GM12878 (cell line): Measurements from ENCODE around the gene EOMES. TPM values are rescaled to one million over a fixed set of nuclear protein-coding genes. Genes with fewer than 3 reads are reported as not detected.

Experiments used
- ATAC-seq: fragments of 200-7000 bp; cut with Tn5 transposase; 3 replicates; pipeline ENCODE4 v1.9.1; 2020; ENCODE audit warnings: mild to moderate bottlenecking, moderate library complexity
- BruUV-seq: library from RNA; stranded (reverse); fragments of 400-500 nt; replicated peaks from 2 replicates; lab custom pipeline; 2021; lab: Mats Ljungman, UMichigan
- CTCF ChIA-PET: fragments of 300-600 bp; sonication (Branson Sonifier 250); formaldehyde crosslinking; extraction: SDS; loops from one replicate; lab custom pipeline; 2021; ENCODE audit warnings: inconsistent platforms; lab: Yijun Ruan, JAX
- POLR2A ChIA-PET: fragments of 350-600 bp; formaldehyde crosslinking; extraction: SDS; loops from one replicate; lab custom pipeline; 2021; ENCODE audit warnings: inconsistent platforms; lab: Charles Lee
- RAD21 ChIA-PET: fragments of 300-600 bp; sonication (Branson Sonifier 250); formaldehyde crosslinking; loops from one replicate; lab custom pipeline; 2023; ENCODE audit warnings: antibody characterized with exemption; ENCODE audit not compliant: unreplicated experiment; lab: Charles Lee
- SMC1A ChIA-PET: fragments of 300-600 bp; sonication (Branson Sonifier 250); formaldehyde crosslinking; loops from one replicate; lab custom pipeline; 2023; ENCODE audit not compliant: unreplicated experiment, uncharacterized antibody; lab: Charles Lee
- DNase-seq: peaks from one replicate; pipeline ENCODE4 v3.0.0-alpha.2; 2011; ENCODE audit warnings: low read depth, low spot score
- FAIRE-seq: peaks from 3 replicates; lab custom pipeline; 2011; peaks lifted over from hg19 to GRCh38; lab: Jason Lieb, UNC
- H2AFZ ChIP-seq: 2 replicates; pipeline ENCODE4 v1.6.0; 2011; ENCODE audit warnings: low read depth, low read length, control low read depth; ENCODE audit not compliant: control insufficient read depth
- H3K27ac ChIP-seq: 2 replicates; pipeline ENCODE4 v1.5.1; 2011; ENCODE audit warnings: control low read depth; ENCODE audit not compliant: control insufficient read depth, insufficient read depth
- H3K27me3 ChIP-seq, 2 experiments: replicated peaks in 1 of 2; 2 replicates each; pipeline versions ENCODE4 v1.6.0 to v1.6.1; 2011; ENCODE audit warnings: low read length in 1 of 2; ENCODE audit not compliant: control insufficient read depth in 2 of 2, insufficient read depth in 2 of 2
- H3K36me3 ChIP-seq, 2 experiments: 2 replicates each; pipeline ENCODE4 v1.5.1; 2011; ENCODE audit warnings: low read length in 1 of 2; ENCODE audit not compliant: control insufficient read depth in 2 of 2, insufficient read depth in 2 of 2
- H3K4me1 ChIP-seq: 2 replicates; pipeline ENCODE4 v1.6.1; 2011; ENCODE audit warnings: mild to moderate bottlenecking, low read length, moderate library complexity, mixed read lengths; ENCODE audit not compliant: control insufficient read depth, insufficient read depth
- H3K4me2 ChIP-seq: 2 replicates; pipeline ENCODE4 v1.6.0; 2011; ENCODE audit warnings: control low read depth; ENCODE audit not compliant: control insufficient read depth, insufficient read depth
- H3K4me3 ChIP-seq: fragments of 200-600 bp; sonication (generic); 2 replicates; pipeline ENCODE4 v1.5.1; 2016
- H3K79me2 ChIP-seq: 2 replicates; pipeline ENCODE4 v1.6.0; 2011; ENCODE audit warnings: low read length; ENCODE audit not compliant: control insufficient read depth, insufficient read depth
- H3K9ac ChIP-seq: 2 replicates; pipeline ENCODE4 v1.8.0; 2011; ENCODE audit warnings: low read length, control low read depth, mixed read lengths; ENCODE audit not compliant: control insufficient read depth, insufficient read depth
- H3K9me3 ChIP-seq: replicated peaks from 3 replicates; pipeline ENCODE4 v1.5.1; 2011; ENCODE audit warnings: mild to moderate bottlenecking, low read length; ENCODE audit not compliant: control insufficient read depth, insufficient read depth
- H4K20me1 ChIP-seq: 2 replicates; pipeline ENCODE4 v1.6.0; 2011; ENCODE audit not compliant: control insufficient read depth, insufficient read depth
- CBFB ChIP-seq: IDR thresholded peaks from 2 replicates; pipeline ENCODE4 v1.6.1; 2016; ENCODE audit warnings: antibody characterized with exemption, low read depth
- CREM ChIP-seq: IDR thresholded peaks from 2 replicates; pipeline ENCODE4 v1.6.1; 2014; ENCODE audit warnings: antibody characterized with exemption, low read depth
- EED ChIP-seq: sonication (generic); IDR thresholded peaks from 2 replicates; pipeline ENCODE4 v1.6.1; 2016; ENCODE audit warnings: antibody characterized with exemption, low read depth
- FOXM1 ChIP-seq: IDR thresholded peaks from 2 replicates; pipeline ENCODE4 v1.6.1; 2012; ENCODE audit warnings: low read depth, mild to moderate bottlenecking, inconsistent platforms, low read length, moderate library complexity
- HDAC2 ChIP-seq: fragments of 200-600 bp; sonication (generic); IDR thresholded peaks from 2 replicates; pipeline ENCODE4 v1.6.1; 2017
- JUNB ChIP-seq: IDR thresholded peaks from 2 replicates; pipeline ENCODE4 v1.6.1; 2016; ENCODE audit warnings: antibody characterized with exemption, mild to moderate bottlenecking
- NFYB ChIP-seq: IDR thresholded peaks from 2 replicates; pipeline ENCODE4 v1.6.1; 2011; ENCODE audit warnings: low read depth, mild to moderate bottlenecking, low read length, improper control_type of control experiment, moderate library complexity; ENCODE audit not compliant: insufficient read depth
- RELB ChIP-seq: fragments of 450-650 bp; IDR thresholded peaks from 2 replicates; pipeline ENCODE4 v1.6.1; 2017; ENCODE audit warnings: low read depth, mild to moderate bottlenecking, moderate library complexity
- SREBF2 ChIP-seq: IDR thresholded peaks from 2 replicates; pipeline ENCODE4 v1.6.1; 2012; ENCODE audit warnings: mild to moderate bottlenecking, low read length
- TBL1XR1 ChIP-seq: IDR thresholded peaks from 2 replicates; pipeline ENCODE4 v1.6.1; 2012; ENCODE audit warnings: low read depth, low read length, improper control_type of control experiment
- WGBS: methylation state at CpG from one replicate; pipeline ENCODE4 v1.1.6; 2016; ENCODE audit warnings: low lambda C conversion rate; ENCODE audit not compliant: insufficient replicate concordance, insufficient coverage; ENCODE audit errors: missing lambda C conversion rate; 5-methylcytosine and 5-hydroxymethylcytosine counted together
- in situ Hi-C: fragments of 300-500 bp; cut with MboI; formaldehyde crosslinking; loops from 9 replicates; pipeline ENCODE4 v1.14.3; 2018; ENCODE audit warnings: mixed read lengths
- intact Hi-C: fragments of 100-400 bp; cut with micrococcal nuclease; formaldehyde crosslinking; loops from one replicate; pipeline ENCODE4 v1.14.2; 2022; ENCODE audit not compliant: unreplicated experiment
- polyA plus RNA-seq, 11 experiments: library from polyadenylated mRNA; depleted of rRNA in 4 of 11; unstranded in 6 of 11; stranded (reverse) in 5 of 11; fragments of >200 nt; fragmentation: Nextera tagmentation in 4 of 11; fragmentation: Illumina TruSeq in 1 of 11; extraction: Ambion mirVana in 4 of 11; extraction: Trizol in 1 of 11; gene quantifications; 1 replicate in 1 of 11; 2 replicates in 10 of 11; pipeline versions ENCODE4 v1.2.1 to v1.2.3, GENCODE V29; 2011 to 2016; ENCODE audit warnings: inconsistent platforms in 2 of 11, missing spikeins in 2 of 11, low read depth in 1 of 11
- total RNA-seq, 4 experiments: library from RNA; depleted of rRNA in 3 of 4; stranded (reverse); fragments of >200 nt in 3 of 4; fragmentation: Illumina TruSeq in 1 of 4; extraction: Trizol in 1 of 4; gene quantifications; 2 replicates each; pipeline versions ENCODE4 v1.2.1 to v1.2.3, GENCODE V29; 2013 to 2021
- TF ChIP-seq, protein P1 (sequence below): fragments of 150-350 bp; IDR thresholded peaks from 2 replicates; pipeline ENCODE4 v1.6.1; 2016; ENCODE audit warnings: low read depth, low read length
- TF ChIP-seq, protein P2 (sequence below): IDR thresholded peaks from 2 replicates; pipeline ENCODE4 v1.6.1; 2012; ENCODE audit warnings: improper control_type of control experiment, low read depth, low read length; ENCODE audit not compliant: insufficient replicate concordance

EOMES gene
- total and polyA plus RNA-seq, 10 of the 15 experiments (the other 5 are each of a cell fraction or from before 2014, with no cell fraction given) = 1.5 to 178 (median 4.5) TPM

- H3K4me1 ChIP-seq = no peaks in the 10 kb centered on the region
- no peak overlapping the region for H3K4me3 ChIP-seq
- H3K9ac ChIP-seq = no peak overlapping the region
- H3K36me3 ChIP-seq = no peaks in the 10 kb centered on the region
- FAIRE-seq (peak; percentile 84), DNase-seq (peak; percentile 38), ATAC-seq (peak; percentile 87)
- H3K27ac ChIP-seq = no peak overlapping the region
- no TSS peak for BruUV-seq
- in situ Hi-C loops = loop anchor here (5.0 kb wide), 1 partner anchor 369 kb away; no protein-coding TSS in a partner anchor
- intact Hi-C loops = loop anchor here (1.0 to 2.0 kb wide), 3 partner anchors 324 to 547 kb away; no protein-coding TSS in a partner anchor
- ChIA-PET POLR2A (interaction anchor here (0.6 to 1.8 kb wide), 10 partner anchors 10 to 783 kb away, joined by 3 to 8 read pairs (median 4); partner anchors contain the start of gene SLC4A7), CTCF (interaction anchor here (0.6 to 4.3 kb wide), 51 partner anchors 9 to 1054 kb away, joined by 3 to 49 read pairs (median 4); partner anchors contain the start of gene SLC4A7), RAD21 (interaction anchor here (0.6 to 4.8 kb wide), 35 partner anchors 10 to 748 kb away, joined by 3 to 31 read pairs (median 4); no protein-coding TSS in a partner anchor), SMC1A (interaction anchor here (0.6 to 4.9 kb wide), 44 partner anchors 9 to 1854 kb away, joined by 3 to 38 read pairs (median 4); partner anchors contain the start of gene NEK10)
- H3K4me2 ChIP-seq = peak overlapping the region; percentile 36
- H3K9me3 ChIP-seq = no peaks in the 10 kb centered on the region
- H2AFZ ChIP-seq = peak overlapping the region; percentile 85
- H4K20me1 ChIP-seq = no peaks in the 10 kb centered on the region
- no peaks in the 10 kb centered on the region for H3K79me2 ChIP-seq
- no peaks in the 10 kb centered on the region for H3K27me3 ChIP-seq
- 20% methylated on average over 6 of the region's 6 CpGs for WGBS
- TF ChIP-seq RELB = peak; percentile 16; the same call in 1 of the 2 replicates
- TF ChIP-seq, protein P1, sequence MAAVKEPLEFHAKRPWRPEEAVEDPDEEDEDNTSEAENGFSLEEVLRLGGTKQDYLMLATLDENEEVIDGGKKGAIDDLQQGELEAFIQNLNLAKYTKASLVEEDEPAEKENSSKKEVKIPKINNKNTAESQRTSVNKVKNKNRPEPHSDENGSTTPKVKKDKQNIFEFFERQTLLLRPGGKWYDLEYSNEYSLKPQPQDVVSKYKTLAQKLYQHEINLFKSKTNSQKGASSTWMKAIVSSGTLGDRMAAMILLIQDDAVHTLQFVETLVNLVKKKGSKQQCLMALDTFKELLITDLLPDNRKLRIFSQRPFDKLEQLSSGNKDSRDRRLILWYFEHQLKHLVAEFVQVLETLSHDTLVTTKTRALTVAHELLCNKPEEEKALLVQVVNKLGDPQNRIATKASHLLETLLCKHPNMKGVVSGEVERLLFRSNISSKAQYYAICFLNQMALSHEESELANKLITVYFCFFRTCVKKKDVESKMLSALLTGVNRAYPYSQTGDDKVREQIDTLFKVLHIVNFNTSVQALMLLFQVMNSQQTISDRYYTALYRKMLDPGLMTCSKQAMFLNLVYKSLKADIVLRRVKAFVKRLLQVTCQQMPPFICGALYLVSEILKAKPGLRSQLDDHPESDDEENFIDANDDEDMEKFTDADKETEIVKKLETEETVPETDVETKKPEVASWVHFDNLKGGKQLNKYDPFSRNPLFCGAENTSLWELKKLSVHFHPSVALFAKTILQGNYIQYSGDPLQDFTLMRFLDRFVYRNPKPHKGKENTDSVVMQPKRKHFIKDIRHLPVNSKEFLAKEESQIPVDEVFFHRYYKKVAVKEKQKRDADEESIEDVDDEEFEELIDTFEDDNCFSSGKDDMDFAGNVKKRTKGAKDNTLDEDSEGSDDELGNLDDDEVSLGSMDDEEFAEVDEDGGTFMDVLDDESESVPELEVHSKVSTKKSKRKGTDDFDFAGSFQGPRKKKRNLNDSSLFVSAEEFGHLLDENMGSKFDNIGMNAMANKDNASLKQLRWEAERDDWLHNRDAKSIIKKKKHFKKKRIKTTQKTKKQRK = no peak
- 0 out of 2 replicates have a peak, but pooled peaks have one; percentile 13 for TF ChIP-seq TBL1XR1
- TF ChIP-seq JUNB = peak; percentile 39; the same call in 1 of the 2 replicates
- TF ChIP-seq, protein P2, sequence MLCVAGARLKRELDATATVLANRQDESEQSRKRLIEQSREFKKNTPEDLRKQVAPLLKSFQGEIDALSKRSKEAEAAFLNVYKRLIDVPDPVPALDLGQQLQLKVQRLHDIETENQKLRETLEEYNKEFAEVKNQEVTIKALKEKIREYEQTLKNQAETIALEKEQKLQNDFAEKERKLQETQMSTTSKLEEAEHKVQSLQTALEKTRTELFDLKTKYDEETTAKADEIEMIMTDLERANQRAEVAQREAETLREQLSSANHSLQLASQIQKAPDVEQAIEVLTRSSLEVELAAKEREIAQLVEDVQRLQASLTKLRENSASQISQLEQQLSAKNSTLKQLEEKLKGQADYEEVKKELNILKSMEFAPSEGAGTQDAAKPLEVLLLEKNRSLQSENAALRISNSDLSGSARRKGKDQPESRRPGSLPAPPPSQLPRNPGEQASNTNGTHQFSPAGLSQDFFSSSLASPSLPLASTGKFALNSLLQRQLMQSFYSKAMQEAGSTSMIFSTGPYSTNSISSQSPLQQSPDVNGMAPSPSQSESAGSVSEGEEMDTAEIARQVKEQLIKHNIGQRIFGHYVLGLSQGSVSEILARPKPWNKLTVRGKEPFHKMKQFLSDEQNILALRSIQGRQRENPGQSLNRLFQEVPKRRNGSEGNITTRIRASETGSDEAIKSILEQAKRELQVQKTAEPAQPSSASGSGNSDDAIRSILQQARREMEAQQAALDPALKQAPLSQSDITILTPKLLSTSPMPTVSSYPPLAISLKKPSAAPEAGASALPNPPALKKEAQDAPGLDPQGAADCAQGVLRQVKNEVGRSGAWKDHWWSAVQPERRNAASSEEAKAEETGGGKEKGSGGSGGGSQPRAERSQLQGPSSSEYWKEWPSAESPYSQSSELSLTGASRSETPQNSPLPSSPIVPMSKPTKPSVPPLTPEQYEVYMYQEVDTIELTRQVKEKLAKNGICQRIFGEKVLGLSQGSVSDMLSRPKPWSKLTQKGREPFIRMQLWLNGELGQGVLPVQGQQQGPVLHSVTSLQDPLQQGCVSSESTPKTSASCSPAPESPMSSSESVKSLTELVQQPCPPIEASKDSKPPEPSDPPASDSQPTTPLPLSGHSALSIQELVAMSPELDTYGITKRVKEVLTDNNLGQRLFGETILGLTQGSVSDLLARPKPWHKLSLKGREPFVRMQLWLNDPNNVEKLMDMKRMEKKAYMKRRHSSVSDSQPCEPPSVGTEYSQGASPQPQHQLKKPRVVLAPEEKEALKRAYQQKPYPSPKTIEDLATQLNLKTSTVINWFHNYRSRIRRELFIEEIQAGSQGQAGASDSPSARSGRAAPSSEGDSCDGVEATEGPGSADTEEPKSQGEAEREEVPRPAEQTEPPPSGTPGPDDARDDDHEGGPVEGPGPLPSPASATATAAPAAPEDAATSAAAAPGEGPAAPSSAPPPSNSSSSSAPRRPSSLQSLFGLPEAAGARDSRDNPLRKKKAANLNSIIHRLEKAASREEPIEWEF = peak; percentile 30
- peak; percentile 58; the same call in 1 of the 2 replicates for TF ChIP-seq NFYB
- TF ChIP-seq FOXM1 = peak; percentile 43; the same call in 1 of the 2 replicates
- TF ChIP-seq SREBF2 = no peak
- no peak for TF ChIP-seq EED
- peak; percentile 79 for TF ChIP-seq CREM
- no peak for TF ChIP-seq CBFB
- TF ChIP-seq HDAC2 = no peak
Observed at GRCh38 chr3:27681249-27681748, 40.8 kb downstream of the EOMES start.
